GM08714 (cell line): Measurements from ENCODE around the gene SELENOT.

Experiments used
- H3K4me3 ChIP-seq: fragments of 200-500 bp; sonication (Bioruptor generic); 2 replicates; pipeline ENCODE4 v1.5.1; 2014; ENCODE audit warnings: mild to moderate bottlenecking, low read length, inconsistent platforms
- ZNF274 ChIP-seq: IDR thresholded peaks from 2 replicates; pipeline ENCODE4 v1.6.1; 2012; ENCODE audit warnings: mild to moderate bottlenecking, low read depth, low read length

SELENOT gene

GRCh38 chr3:150599611-150600297, 3.4 kb upstream of the SELENOT start:
- no peak for TF ChIP-seq ZNF274
- H3K4me3 ChIP-seq = peak overlapping the region; percentile 24; the same call in 1 of the 2 replicates

- H3K4me3 ChIP-seq = peak overlapping the region; percentile 6; the same call in 1 of the 2 replicates
Observed at GRCh38 chr3:150600647-150601530, 2.2 kb upstream of the SELENOT start.

- no peak for TF ChIP-seq ZNF274
Observed at GRCh38 chr3:150602426-150603152, 532 bp upstream of the SELENOT start.

GRCh38 chr3:150603980-150604319, 829 bp downstream of the SELENOT start:
- TF ChIP-seq ZNF274 = no peak
- peak overlapping the region; percentile 93 for H3K4me3 ChIP-seq

More at GRCh38 chr3:150602426-150603152, 532 bp upstream of the SELENOT start:
- peak overlapping the region; percentile 91 for H3K4me3 ChIP-seq

GRCh38 chr3:150605998-150606641, 3.0 kb downstream of the SELENOT start:
- H3K4me3 ChIP-seq = peak overlapping the region; percentile 49
- TF ChIP-seq ZNF274 = no peak

GRCh38 chr3:150607267-150608065, 4.3 kb downstream of the SELENOT start:
- peak overlapping the region; percentile 26 for H3K4me3 ChIP-seq

GRCh38 chr3:150609988-150610387, 6.9 kb downstream of the SELENOT start:
- no peak overlapping the region for H3K4me3 ChIP-seq
- no peak for TF ChIP-seq ZNF274

More at GRCh38 chr3:150607267-150608065, 4.3 kb downstream of the SELENOT start:
- TF ChIP-seq ZNF274 = no peak

GRCh38 chr3:150610785-150611184, 7.7 kb downstream of the SELENOT start:
- no peak for TF ChIP-seq ZNF274
- no peak overlapping the region for H3K4me3 ChIP-seq

- H3K4me3 ChIP-seq = no peak overlapping the region
- TF ChIP-seq ZNF274 = no peak
Observed at GRCh38 chr3:150611666-150612065, 8.5 kb downstream of the SELENOT start.

GRCh38 chr3:150612494-150612893, 9.4 kb downstream of the SELENOT start:
- TF ChIP-seq ZNF274 = no peak

GRCh38 chr3:150613034-150613433, 9.9 kb downstream of the SELENOT start:
- no peak overlapping the region for H3K4me3 ChIP-seq
- TF ChIP-seq ZNF274 = no peak

More at GRCh38 chr3:150612494-150612893, 9.4 kb downstream of the SELENOT start:
- no peak overlapping the region for H3K4me3 ChIP-seq

- TF ChIP-seq ZNF274 = no peak
- H3K4me3 ChIP-seq = no peak overlapping the region
Observed at GRCh38 chr3:150613709-150614480, 10.8 kb downstream of the SELENOT start.
